Neural crest cell (in vitro differentiated cells): Measurements from ENCODE around the gene USP7. TPM values are rescaled to one million over a fixed set of nuclear protein-coding genes. Genes with fewer than 3 reads are reported as not detected.

ENCODE experiments used
- DNase-seq: peaks from one replicate; pipeline ENCODE4 v3.0.0; 2021; ENCODE audit warnings: low read depth, mixed read lengths, low spot score
- H3K27ac Mint-ChIP-seq: one replicate; pipeline ENCODE4 v1.8.0; 2021; ENCODE audit warnings: mild to moderate bottlenecking, mixed read lengths; ENCODE audit not compliant: unreplicated experiment
- H3K27me3 Mint-ChIP-seq: 2 replicates; pipeline ENCODE4 v1.8.0; 2021; ENCODE audit warnings: low read depth, mild to moderate bottlenecking, mixed read lengths
- H3K36me3 Mint-ChIP-seq: 2 replicates; pipeline ENCODE4 v1.8.0; 2021; ENCODE audit warnings: low read depth, mild to moderate bottlenecking, mixed read lengths
- H3K4me1 Mint-ChIP-seq: 2 replicates; pipeline ENCODE4 v1.8.0; 2021; ENCODE audit warnings: mixed read lengths
- H3K4me3 Mint-ChIP-seq: one replicate; pipeline ENCODE4 v1.8.0; 2021; ENCODE audit warnings: mild to moderate bottlenecking, mixed read lengths
- H3K9me3 Mint-ChIP-seq: 2 replicates; pipeline ENCODE4 v1.8.0; 2021; ENCODE audit warnings: mixed read lengths
- long read RNA-seq: library from polyadenylated mRNA; unstranded; transcript quantifications from one replicate; pipeline ENCODE4 v2.0.0, GENCODE V29; 2020
- total RNA-seq: library from RNA; stranded (reverse); gene quantifications from 2 replicates; pipeline ENCODE4 v1.2.1, GENCODE V29; 2021
- TF ChIP-seq, protein P1 (sequence below): fragments of 200-600 bp; sonication (generic); conservative IDR thresholded peaks from 2 replicates; pipeline ENCODE4 v1.5.0; 2021; ENCODE audit warnings: antibody characterized with exemption, mild to moderate bottlenecking

The USP7 gene
- 151 and 162 TPM in 2 replicates for total RNA-seq
- long read RNA-seq, full-length matches to known transcripts = 2 of 48 reads
- long read RNA-seq, partial matches to known transcripts = 43 of 48 reads
- long read RNA-seq, other reads (novel, unspliced or antisense) = 3 of 48 reads

- H3K4me1 Mint-ChIP-seq = peaks cover 39% of the 10 kb centered on the region
These were observed at the start of gene USP7 for GRCh38 chr16:8963821-8964441. TSS of gene USP7 (minus strand) at chr16:8963906. CDS start at chr16:8963285, 621 bp downstream.

DNA sequence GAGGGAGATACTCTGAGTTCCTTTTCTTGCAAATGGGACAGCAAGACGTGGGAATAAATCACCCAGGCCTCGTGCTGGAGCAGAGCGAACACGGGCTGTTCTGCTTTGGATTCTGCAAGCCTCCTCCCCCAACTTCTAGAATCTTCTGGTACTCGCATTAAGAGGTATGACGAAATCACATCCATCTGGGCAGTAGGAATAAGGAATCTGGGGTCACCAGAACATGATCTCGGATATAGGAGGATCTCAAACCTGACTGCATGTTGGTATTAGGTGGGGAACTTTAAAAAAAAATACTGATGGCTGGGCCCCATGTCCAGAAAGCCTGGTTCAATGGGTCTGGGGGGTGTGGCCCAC is 49.8 kb upstream of the USP7 start:
- Mint-ChIP-seq H3K4me3 (no peak overlapping the region), H3K27ac (no peak overlapping the region), H3K4me1 (peaks cover 9% of the 10 kb centered on the region), H3K9me3 (peaks cover 4% of the 10 kb centered on the region), H3K27me3 (no peaks in the 10 kb centered on the region), H3K36me3 (no peaks in the 10 kb centered on the region)
- DNase-seq = no peak
- TF ChIP-seq, protein P1, sequence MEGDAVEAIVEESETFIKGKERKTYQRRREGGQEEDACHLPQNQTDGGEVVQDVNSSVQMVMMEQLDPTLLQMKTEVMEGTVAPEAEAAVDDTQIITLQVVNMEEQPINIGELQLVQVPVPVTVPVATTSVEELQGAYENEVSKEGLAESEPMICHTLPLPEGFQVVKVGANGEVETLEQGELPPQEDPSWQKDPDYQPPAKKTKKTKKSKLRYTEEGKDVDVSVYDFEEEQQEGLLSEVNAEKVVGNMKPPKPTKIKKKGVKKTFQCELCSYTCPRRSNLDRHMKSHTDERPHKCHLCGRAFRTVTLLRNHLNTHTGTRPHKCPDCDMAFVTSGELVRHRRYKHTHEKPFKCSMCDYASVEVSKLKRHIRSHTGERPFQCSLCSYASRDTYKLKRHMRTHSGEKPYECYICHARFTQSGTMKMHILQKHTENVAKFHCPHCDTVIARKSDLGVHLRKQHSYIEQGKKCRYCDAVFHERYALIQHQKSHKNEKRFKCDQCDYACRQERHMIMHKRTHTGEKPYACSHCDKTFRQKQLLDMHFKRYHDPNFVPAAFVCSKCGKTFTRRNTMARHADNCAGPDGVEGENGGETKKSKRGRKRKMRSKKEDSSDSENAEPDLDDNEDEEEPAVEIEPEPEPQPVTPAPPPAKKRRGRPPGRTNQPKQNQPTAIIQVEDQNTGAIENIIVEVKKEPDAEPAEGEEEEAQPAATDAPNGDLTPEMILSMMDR = no peak

More at GRCh38 chr16:8963821-8964441, at the start of gene USP7:
- peak; percentile 83 for DNase-seq
- no peak within 1 kb of the TSS for H3K27ac Mint-ChIP-seq
- H3K9me3 Mint-ChIP-seq = no peaks in the 10 kb centered on the region
- H3K27me3 Mint-ChIP-seq = peaks cover 18% of the 10 kb centered on the region
- no peaks in the 10 kb centered on the region for H3K36me3 Mint-ChIP-seq
- TF ChIP-seq, protein P1 = no peak
- peak within 1 kb of the TSS; percentile 84 for H3K4me3 Mint-ChIP-seq

DNA sequence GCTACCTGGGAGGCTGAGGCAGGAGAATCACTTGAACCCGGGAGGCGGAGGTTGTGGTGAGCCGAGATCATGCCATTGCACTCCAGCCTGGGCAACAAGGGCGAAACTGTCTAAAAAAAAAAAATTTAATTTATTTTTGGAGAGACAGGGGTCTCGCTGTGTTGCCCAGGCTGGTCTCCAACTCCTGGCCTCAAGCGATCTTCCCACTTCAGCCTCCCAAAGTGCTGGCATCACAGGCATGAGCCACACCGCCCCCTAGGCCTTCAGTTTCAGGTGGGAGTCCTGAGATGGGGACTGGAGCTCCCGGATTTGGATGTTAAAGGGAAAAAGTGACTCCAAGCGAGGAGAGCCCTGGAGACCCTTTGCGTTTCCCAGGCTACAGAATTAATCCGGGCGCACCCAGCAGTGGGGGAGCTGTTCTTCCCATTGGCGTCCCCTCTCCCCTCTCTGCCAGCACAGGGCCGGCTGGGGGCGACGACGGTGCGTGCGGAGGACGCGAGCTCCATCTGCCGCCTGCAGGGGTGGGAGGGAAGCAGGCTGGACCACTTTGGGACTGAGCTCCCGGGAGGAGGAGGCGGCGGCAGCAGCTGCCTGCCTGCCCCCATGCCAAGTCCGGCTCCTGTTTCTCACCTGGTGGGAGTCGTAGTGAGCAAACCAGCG is 49.3 kb upstream of the USP7 start:
- Mint-ChIP-seq H3K27ac (no peak overlapping the region), H3K4me1 (peaks cover 12% of the 10 kb centered on the region), H3K27me3 (no peaks in the 10 kb centered on the region), H3K9me3 (peaks cover 4% of the 10 kb centered on the region), H3K4me3 (no peak overlapping the region), H3K36me3 (no peaks in the 10 kb centered on the region)
- TF ChIP-seq, protein P1 = peak; percentile 38
- peak; percentile 44 for DNase-seq

GRCh38 chr16:9012330-9012729 is 48.6 kb upstream of the USP7 start:
- Mint-ChIP-seq H3K4me3 (no peak overlapping the region), H3K9me3 (peaks cover 4% of the 10 kb centered on the region), H3K4me1 (peaks cover 12% of the 10 kb centered on the region), H3K36me3 (no peaks in the 10 kb centered on the region), H3K27me3 (no peaks in the 10 kb centered on the region), H3K27ac (no peak overlapping the region)
- TF ChIP-seq, protein P1 = no peak
- DNase-seq = no peak

GRCh38 chr16:9008601-9009260 is 45.0 kb upstream of the USP7 start:
- peak; percentile 84 for DNase-seq
- TF ChIP-seq, protein P1 = peak; percentile 87
- Mint-ChIP-seq H3K36me3 (no peaks in the 10 kb centered on the region), H3K27me3 (no peaks in the 10 kb centered on the region), H3K4me3 (no peak overlapping the region), H3K9me3 (no peaks in the 10 kb centered on the region), H3K27ac (no peak overlapping the region), H3K4me1 (peaks cover 8% of the 10 kb centered on the region)
